GM12878 (cell line): Measurements from ENCODE around the gene SLC17A2. TPM values are rescaled to one million over a fixed set of nuclear protein-coding genes. Genes with fewer than 3 reads are reported as not detected.

Experiments used
- ATAC-seq: fragments of 200-7000 bp; cut with Tn5 transposase; 3 replicates; pipeline ENCODE4 v1.9.1; 2020; ENCODE audit warnings: mild to moderate bottlenecking, moderate library complexity
- BruUV-seq: library from RNA; stranded (reverse); fragments of 400-500 nt; replicated peaks from 2 replicates; lab custom pipeline; 2021; lab: Mats Ljungman, UMichigan
- CTCF ChIA-PET: fragments of 300-600 bp; sonication (Branson Sonifier 250); formaldehyde crosslinking; extraction: SDS; loops from one replicate; lab custom pipeline; 2021; ENCODE audit warnings: inconsistent platforms; lab: Yijun Ruan, JAX
- POLR2A ChIA-PET: fragments of 350-600 bp; formaldehyde crosslinking; extraction: SDS; loops from one replicate; lab custom pipeline; 2021; ENCODE audit warnings: inconsistent platforms; lab: Charles Lee
- RAD21 ChIA-PET: fragments of 300-600 bp; sonication (Branson Sonifier 250); formaldehyde crosslinking; loops from one replicate; lab custom pipeline; 2023; ENCODE audit warnings: antibody characterized with exemption; ENCODE audit not compliant: unreplicated experiment; lab: Charles Lee
- SMC1A ChIA-PET: fragments of 300-600 bp; sonication (Branson Sonifier 250); formaldehyde crosslinking; loops from one replicate; lab custom pipeline; 2023; ENCODE audit not compliant: unreplicated experiment, uncharacterized antibody; lab: Charles Lee
- DNase-seq: peaks from one replicate; pipeline ENCODE4 v3.0.0-alpha.2; 2011; ENCODE audit warnings: low read depth, low spot score
- FAIRE-seq: peaks from 3 replicates; lab custom pipeline; 2011; peaks lifted over from hg19 to GRCh38; lab: Jason Lieb, UNC
- H2AFZ ChIP-seq: 2 replicates; pipeline ENCODE4 v1.6.0; 2011; ENCODE audit warnings: low read depth, low read length, control low read depth; ENCODE audit not compliant: control insufficient read depth
- H3K27ac ChIP-seq: 2 replicates; pipeline ENCODE4 v1.5.1; 2011; ENCODE audit warnings: control low read depth; ENCODE audit not compliant: control insufficient read depth, insufficient read depth
- H3K27me3 ChIP-seq, 2 experiments: replicated peaks in 1 of 2; 2 replicates each; pipeline versions ENCODE4 v1.6.0 to v1.6.1; 2011; ENCODE audit warnings: low read length in 1 of 2; ENCODE audit not compliant: control insufficient read depth in 2 of 2, insufficient read depth in 2 of 2
- H3K36me3 ChIP-seq, 2 experiments: 2 replicates each; pipeline ENCODE4 v1.5.1; 2011; ENCODE audit warnings: low read length in 1 of 2; ENCODE audit not compliant: control insufficient read depth in 2 of 2, insufficient read depth in 2 of 2
- H3K4me1 ChIP-seq: 2 replicates; pipeline ENCODE4 v1.6.1; 2011; ENCODE audit warnings: mild to moderate bottlenecking, low read length, moderate library complexity, mixed read lengths; ENCODE audit not compliant: control insufficient read depth, insufficient read depth
- H3K4me2 ChIP-seq: 2 replicates; pipeline ENCODE4 v1.6.0; 2011; ENCODE audit warnings: control low read depth; ENCODE audit not compliant: control insufficient read depth, insufficient read depth
- H3K4me3 ChIP-seq: fragments of 200-600 bp; sonication (generic); 2 replicates; pipeline ENCODE4 v1.5.1; 2016
- H3K79me2 ChIP-seq: 2 replicates; pipeline ENCODE4 v1.6.0; 2011; ENCODE audit warnings: low read length; ENCODE audit not compliant: control insufficient read depth, insufficient read depth
- H3K9ac ChIP-seq: 2 replicates; pipeline ENCODE4 v1.8.0; 2011; ENCODE audit warnings: low read length, control low read depth, mixed read lengths; ENCODE audit not compliant: control insufficient read depth, insufficient read depth
- H3K9me3 ChIP-seq: replicated peaks from 3 replicates; pipeline ENCODE4 v1.5.1; 2011; ENCODE audit warnings: mild to moderate bottlenecking, low read length; ENCODE audit not compliant: control insufficient read depth, insufficient read depth
- H4K20me1 ChIP-seq: 2 replicates; pipeline ENCODE4 v1.6.0; 2011; ENCODE audit not compliant: control insufficient read depth, insufficient read depth
- BACH1 ChIP-seq: fragments of 450-650 bp; IDR thresholded peaks from 2 replicates; pipeline ENCODE4 v1.6.1; 2017; ENCODE audit warnings: mild to moderate bottlenecking, borderline replicate concordance
- CBX5 ChIP-seq: sonication (generic); IDR thresholded peaks from 2 replicates; pipeline ENCODE4 v1.6.1; 2016; ENCODE audit warnings: low read depth, moderate library complexity, mild to moderate bottlenecking, inconsistent platforms
- CEBPB ChIP-seq, 2 experiments: fragments of 150-350 bp in 1 of 2; IDR thresholded peaks; 2 replicates each; pipeline ENCODE4 v1.6.1; 2012 to 2014; ENCODE audit warnings: low read depth in 2 of 2, low read length in 2 of 2, borderline replicate concordance in 1 of 2, inconsistent platforms in 1 of 2
- CHD2 ChIP-seq: IDR thresholded peaks from 2 replicates; pipeline ENCODE4 v1.6.1; 2011; ENCODE audit warnings: low read depth, low read length, improper control_type of control experiment, borderline replicate concordance
- ETV6 ChIP-seq, 2 experiments: fragments of 450-650 bp in 1 of 2; IDR thresholded peaks in 1 of 2; conservative IDR thresholded peaks in 1 of 2; 2 replicates each; pipeline ENCODE4 v1.6.1; 2014; ENCODE audit warnings: antibody characterized with exemption in 1 of 2, borderline replicate concordance in 1 of 2, low read depth in 1 of 2, mild to moderate bottlenecking in 1 of 2, moderate library complexity in 1 of 2
- HDAC2 ChIP-seq: fragments of 200-600 bp; sonication (generic); IDR thresholded peaks from 2 replicates; pipeline ENCODE4 v1.6.1; 2017
- JUND ChIP-seq: IDR thresholded peaks from 2 replicates; pipeline ENCODE4 v1.6.1; 2012; ENCODE audit warnings: low read depth, mild to moderate bottlenecking, low read length, improper control_type of control experiment, moderate library complexity
- MEF2A ChIP-seq: IDR thresholded peaks from 2 replicates; pipeline ENCODE4 v1.6.1; 2011; ENCODE audit warnings: low read depth, mild to moderate bottlenecking, low read length, moderate library complexity; ENCODE audit not compliant: insufficient read depth
- RAD21 ChIP-seq: IDR thresholded peaks from 2 replicates; pipeline ENCODE4 v1.6.1; 2011; ENCODE audit warnings: mild to moderate bottlenecking, low read depth, low read length, moderate library complexity; ENCODE audit not compliant: insufficient read depth
- SIX5 ChIP-seq: IDR thresholded peaks from 2 replicates; pipeline ENCODE4 v1.6.1; 2011; ENCODE audit warnings: mild to moderate bottlenecking, low read depth, low read length, moderate library complexity; ENCODE audit not compliant: severe bottlenecking
- SMAD1 ChIP-seq: fragments of 450-650 bp; IDR thresholded peaks from 2 replicates; pipeline ENCODE4 v1.6.1; 2018; ENCODE audit warnings: mild to moderate bottlenecking, low read depth; ENCODE audit not compliant: partially characterized antibody
- SPI1 ChIP-seq: IDR thresholded peaks from 2 replicates; pipeline ENCODE4 v1.6.1; 2011; ENCODE audit warnings: low read depth, mild to moderate bottlenecking, low read length, moderate library complexity, borderline replicate concordance; ENCODE audit not compliant: insufficient read depth
- SUZ12 ChIP-seq: fragments of 200-600 bp; sonication (generic); IDR thresholded peaks from one replicate; pipeline ENCODE4 v1.6.1; 2018; ENCODE audit warnings: antibody characterized with exemption, mild to moderate bottlenecking; ENCODE audit not compliant: unreplicated experiment
- ZNF207 ChIP-seq: fragments of 450-650 bp; IDR thresholded peaks from 2 replicates; pipeline ENCODE4 v1.6.1; 2014; ENCODE audit warnings: antibody characterized with exemption, mild to moderate bottlenecking, borderline replicate concordance
- ZSCAN29 ChIP-seq: fragments of 450-650 bp; IDR thresholded peaks from 2 replicates; pipeline ENCODE4 v1.6.1; 2017; ENCODE audit warnings: mild to moderate bottlenecking, moderate library complexity
- WGBS: methylation state at CpG from one replicate; pipeline ENCODE4 v1.1.6; 2016; ENCODE audit warnings: low lambda C conversion rate; ENCODE audit not compliant: insufficient replicate concordance, insufficient coverage; ENCODE audit errors: missing lambda C conversion rate; 5-methylcytosine and 5-hydroxymethylcytosine counted together
- in situ Hi-C: fragments of 300-500 bp; cut with MboI; formaldehyde crosslinking; loops from 9 replicates; pipeline ENCODE4 v1.14.3; 2018; ENCODE audit warnings: mixed read lengths
- intact Hi-C: fragments of 100-400 bp; cut with micrococcal nuclease; formaldehyde crosslinking; loops from one replicate; pipeline ENCODE4 v1.14.2; 2022; ENCODE audit not compliant: unreplicated experiment
- polyA plus RNA-seq, 11 experiments: library from polyadenylated mRNA; depleted of rRNA in 4 of 11; unstranded in 6 of 11; stranded (reverse) in 5 of 11; fragments of >200 nt; fragmentation: Nextera tagmentation in 4 of 11; fragmentation: Illumina TruSeq in 1 of 11; extraction: Ambion mirVana in 4 of 11; extraction: Trizol in 1 of 11; gene quantifications; 1 replicate in 1 of 11; 2 replicates in 10 of 11; pipeline versions ENCODE4 v1.2.1 to v1.2.3, GENCODE V29; 2011 to 2016; ENCODE audit warnings: inconsistent platforms in 2 of 11, missing spikeins in 2 of 11, low read depth in 1 of 11
- total RNA-seq, 4 experiments: library from RNA; depleted of rRNA in 3 of 4; stranded (reverse); fragments of >200 nt in 3 of 4; fragmentation: Illumina TruSeq in 1 of 4; extraction: Trizol in 1 of 4; gene quantifications; 2 replicates each; pipeline versions ENCODE4 v1.2.1 to v1.2.3, GENCODE V29; 2013 to 2021
- TF ChIP-seq, protein P1 (sequence below): IDR thresholded peaks from 2 replicates; pipeline ENCODE4 v1.6.1; 2011; ENCODE audit warnings: mild to moderate bottlenecking, low read depth, low read length, moderate library complexity; ENCODE audit not compliant: insufficient replicate concordance
- TF ChIP-seq, protein P2 (sequence below): fragments of 450-650 bp; formaldehyde crosslinking; IDR thresholded peaks from 2 replicates; pipeline ENCODE4 v1.4.0; 2022; ENCODE audit warnings: mild to moderate bottlenecking, moderate library complexity

SLC17A2 gene
- total and polyA plus RNA-seq, 10 of the 15 experiments (the other 5 are each of a cell fraction or from before 2014, with no cell fraction given): not detected

DNA sequence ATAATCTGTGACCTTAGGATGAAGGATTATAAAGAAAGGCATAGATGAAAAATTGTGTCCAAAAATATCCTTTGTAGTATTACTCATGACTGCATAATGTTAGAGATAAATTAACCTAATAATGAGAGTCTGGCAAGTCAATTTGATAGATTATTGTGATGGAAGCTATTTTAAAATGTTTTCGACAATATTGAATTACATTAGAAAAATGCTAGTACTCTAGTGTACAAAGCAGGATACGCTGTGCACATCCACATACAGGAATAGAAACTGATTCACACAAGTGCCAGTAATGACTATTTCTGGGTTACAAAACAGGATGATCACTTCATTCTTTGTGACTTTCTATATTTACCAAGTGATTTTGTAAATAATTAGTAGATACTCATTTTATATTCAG, 3.3 kb downstream of the SLC17A2 start:
- Histone ChIP-seq H3K4me3 (no peak overlapping the region), H3K27me3 (no peaks in the 10 kb centered on the region; a peak in 2 of 4 replicates), H4K20me1 (no peaks in the 10 kb centered on the region), H3K27ac (no peak overlapping the region), H3K9ac (no peak overlapping the region), H3K4me2 (no peak overlapping the region), H3K79me2 (no peaks in the 10 kb centered on the region), H3K4me1 (no peaks in the 10 kb centered on the region), H2AFZ (no peak overlapping the region), H3K36me3 (no peaks in the 10 kb centered on the region), H3K9me3 (no peaks in the 10 kb centered on the region)
- in situ Hi-C loops: loop anchor here (25.0 kb wide), 1 partner anchor 665 kb away; no protein-coding TSS in a partner anchor
- DNase-seq (no peak), ATAC-seq (no peak), FAIRE-seq (no peak)
- WGBS: 22% methylated on average over 2 of the region's 2 CpGs
- POLR2A ChIA-PET: no interaction called here
- TF ChIP-seq ETV6 (conservative IDR thresholded peaks at IDR 0.05 in 1 of 2, IDR thresholded peaks at IDR 0.05 in 1 of 2; ENCODE audit: borderline replicate concordance in 1 of 2, low read depth in 1 of 2) (no peak), SMAD1 (no peak), SPI1 (no peak), CEBPB (IDR thresholded peaks at IDR 0.05; ENCODE audit: borderline replicate concordance in 1 of 2, low read depth in 2 of 2, low read length in 2 of 2) (no peak), CBX5 (no peak), SUZ12 (no peak), SIX5 (no peak), MEF2A (no peak), RAD21 (no peak), HDAC2 (no peak), CHD2 (no peak), JUND (no peak), ZSCAN29 (no peak), ZNF207 (no peak), BACH1 (no peak)
- TF ChIP-seq, protein P1, sequence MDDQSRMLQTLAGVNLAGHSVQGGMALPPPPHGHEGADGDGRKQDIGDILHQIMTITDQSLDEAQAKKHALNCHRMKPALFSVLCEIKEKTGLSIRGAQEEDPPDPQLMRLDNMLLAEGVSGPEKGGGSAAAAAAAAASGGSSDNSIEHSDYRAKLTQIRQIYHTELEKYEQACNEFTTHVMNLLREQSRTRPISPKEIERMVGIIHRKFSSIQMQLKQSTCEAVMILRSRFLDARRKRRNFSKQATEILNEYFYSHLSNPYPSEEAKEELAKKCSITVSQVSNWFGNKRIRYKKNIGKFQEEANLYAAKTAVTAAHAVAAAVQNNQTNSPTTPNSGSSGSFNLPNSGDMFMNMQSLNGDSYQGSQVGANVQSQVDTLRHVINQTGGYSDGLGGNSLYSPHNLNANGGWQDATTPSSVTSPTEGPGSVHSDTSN: no peak
- TF ChIP-seq, protein P2, sequence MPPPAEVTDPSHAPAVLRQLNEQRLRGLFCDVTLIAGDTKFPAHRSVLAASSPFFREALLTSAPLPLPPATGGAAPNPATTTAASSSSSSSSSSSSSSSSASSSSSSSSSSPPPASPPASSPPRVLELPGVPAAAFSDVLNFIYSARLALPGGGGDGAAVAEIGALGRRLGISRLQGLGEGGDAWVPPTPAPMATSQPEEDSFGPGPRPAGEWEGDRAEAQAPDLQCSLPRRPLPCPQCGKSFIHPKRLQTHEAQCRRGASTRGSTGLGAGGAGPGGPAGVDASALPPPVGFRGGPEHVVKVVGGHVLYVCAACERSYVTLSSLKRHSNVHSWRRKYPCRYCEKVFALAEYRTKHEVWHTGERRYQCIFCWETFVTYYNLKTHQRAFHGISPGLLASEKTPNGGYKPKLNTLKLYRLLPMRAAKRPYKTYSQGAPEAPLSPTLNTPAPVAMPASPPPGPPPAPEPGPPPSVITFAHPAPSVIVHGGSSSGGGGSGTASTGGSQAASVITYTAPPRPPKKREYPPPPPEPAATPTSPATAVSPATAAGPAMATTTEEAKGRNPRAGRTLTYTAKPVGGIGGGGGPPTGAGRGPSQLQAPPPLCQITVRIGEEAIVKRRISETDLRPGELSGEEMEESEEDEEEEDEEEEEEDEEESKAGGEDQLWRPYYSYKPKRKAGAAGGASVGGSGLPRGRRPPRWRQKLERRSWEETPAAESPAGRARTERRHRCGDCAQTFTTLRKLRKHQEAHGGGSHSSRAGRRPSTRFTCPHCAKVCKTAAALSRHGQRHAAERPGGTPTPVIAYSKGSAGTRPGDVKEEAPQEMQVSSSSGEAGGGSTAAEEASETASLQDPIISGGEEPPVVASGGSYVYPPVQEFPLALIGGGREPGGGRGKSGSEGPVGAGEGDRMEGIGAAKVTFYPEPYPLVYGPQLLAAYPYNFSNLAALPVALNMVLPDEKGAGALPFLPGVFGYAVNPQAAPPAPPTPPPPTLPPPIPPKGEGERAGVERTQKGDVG: no peak
- no TSS peak for BruUV-seq
- CTCF ChIA-PET: interaction anchor here (1.0 to 1.5 kb wide), 5 partner anchors 50 to 209 kb away, joined by 3 to 9 read pairs (median 4); no protein-coding TSS in a partner anchor
- intact Hi-C loops: no loop called here
- SMC1A ChIA-PET: interaction anchor here (0.7 to 1.4 kb wide), 4 partner anchors 13 to 22 kb away, joined by 3 to 4 read pairs (median 3); no protein-coding TSS in a partner anchor
- RAD21 ChIA-PET: interaction anchor here (0.6 kb wide), 1 partner anchor 1250 kb away, joined by 3 read pairs; no protein-coding TSS in a partner anchor
